ENCODE measurements around the gene KLRK1.
"Not testable (repeated sequence)": the region's sequence is repeated elsewhere in the genome, so short reads cannot be mapped to it uniquely, and the experiment has no call there.

DNA sequence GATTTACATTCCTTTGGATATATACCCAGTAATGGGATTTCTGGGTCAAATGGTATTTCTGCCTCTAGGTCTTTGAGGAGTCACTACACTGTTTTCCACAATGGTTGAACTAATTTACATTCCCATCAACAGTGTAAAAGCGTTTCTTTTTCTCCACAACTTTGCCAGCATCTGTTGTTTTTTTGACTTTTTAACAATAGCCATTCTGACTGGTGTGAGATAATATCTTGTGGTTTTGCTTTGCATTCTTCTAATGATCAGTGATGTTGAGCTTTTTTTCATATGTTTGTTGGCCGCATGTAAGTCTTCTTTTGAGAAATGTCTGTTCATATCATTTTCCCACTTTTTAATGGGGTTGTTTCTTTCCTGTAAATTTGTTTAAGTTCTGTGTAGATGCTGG lies 48.9 kb downstream of the KLRK1 start:
- TF ChIP-seq, protein P1, sequence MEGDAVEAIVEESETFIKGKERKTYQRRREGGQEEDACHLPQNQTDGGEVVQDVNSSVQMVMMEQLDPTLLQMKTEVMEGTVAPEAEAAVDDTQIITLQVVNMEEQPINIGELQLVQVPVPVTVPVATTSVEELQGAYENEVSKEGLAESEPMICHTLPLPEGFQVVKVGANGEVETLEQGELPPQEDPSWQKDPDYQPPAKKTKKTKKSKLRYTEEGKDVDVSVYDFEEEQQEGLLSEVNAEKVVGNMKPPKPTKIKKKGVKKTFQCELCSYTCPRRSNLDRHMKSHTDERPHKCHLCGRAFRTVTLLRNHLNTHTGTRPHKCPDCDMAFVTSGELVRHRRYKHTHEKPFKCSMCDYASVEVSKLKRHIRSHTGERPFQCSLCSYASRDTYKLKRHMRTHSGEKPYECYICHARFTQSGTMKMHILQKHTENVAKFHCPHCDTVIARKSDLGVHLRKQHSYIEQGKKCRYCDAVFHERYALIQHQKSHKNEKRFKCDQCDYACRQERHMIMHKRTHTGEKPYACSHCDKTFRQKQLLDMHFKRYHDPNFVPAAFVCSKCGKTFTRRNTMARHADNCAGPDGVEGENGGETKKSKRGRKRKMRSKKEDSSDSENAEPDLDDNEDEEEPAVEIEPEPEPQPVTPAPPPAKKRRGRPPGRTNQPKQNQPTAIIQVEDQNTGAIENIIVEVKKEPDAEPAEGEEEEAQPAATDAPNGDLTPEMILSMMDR (IDR thresholded peaks at IDR 0.05 in 2 of 3, conservative IDR thresholded peaks at IDR 0.05 in 1 of 3; ENCODE audit: borderline replicate concordance in 1 of 3, insufficient read depth in 1 of 3, low read depth in 2 of 3, low read length in 2 of 3) = not testable (repeated sequence)
- TF ChIP-seq POLR2A (IDR thresholded peaks at IDR 0.05; ENCODE audit: borderline replicate concordance, extremely low read depth, insufficient read depth, insufficient read length); POLR2AphosphoS5 (IDR thresholded peaks at IDR 0.05; ENCODE audit: low read depth, low read length); SP1 (IDR thresholded peaks at IDR 0.05; ENCODE audit: low read depth); EZH2phosphoT487 (IDR thresholded peaks at IDR 0.05; ENCODE audit: borderline replicate concordance); YY1 (IDR thresholded peaks at IDR 0.05; ENCODE audit: extremely low read depth, insufficient replicate concordance, low read depth, low read length); CEBPB (IDR thresholded peaks at IDR 0.05; ENCODE audit: low read depth); ZNF274 (IDR thresholded peaks at IDR 0.05; ENCODE audit: low read depth, low read length); EZH2 (IDR thresholded peaks at IDR 0.05): not testable (repeated sequence)
- TF ChIP-seq, protein P2, sequence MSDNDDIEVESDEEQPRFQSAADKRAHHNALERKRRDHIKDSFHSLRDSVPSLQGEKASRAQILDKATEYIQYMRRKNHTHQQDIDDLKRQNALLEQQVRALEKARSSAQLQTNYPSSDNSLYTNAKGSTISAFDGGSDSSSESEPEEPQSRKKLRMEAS (IDR thresholded peaks at IDR 0.05) = not testable (repeated sequence)
- TF ChIP-seq, protein P3, sequence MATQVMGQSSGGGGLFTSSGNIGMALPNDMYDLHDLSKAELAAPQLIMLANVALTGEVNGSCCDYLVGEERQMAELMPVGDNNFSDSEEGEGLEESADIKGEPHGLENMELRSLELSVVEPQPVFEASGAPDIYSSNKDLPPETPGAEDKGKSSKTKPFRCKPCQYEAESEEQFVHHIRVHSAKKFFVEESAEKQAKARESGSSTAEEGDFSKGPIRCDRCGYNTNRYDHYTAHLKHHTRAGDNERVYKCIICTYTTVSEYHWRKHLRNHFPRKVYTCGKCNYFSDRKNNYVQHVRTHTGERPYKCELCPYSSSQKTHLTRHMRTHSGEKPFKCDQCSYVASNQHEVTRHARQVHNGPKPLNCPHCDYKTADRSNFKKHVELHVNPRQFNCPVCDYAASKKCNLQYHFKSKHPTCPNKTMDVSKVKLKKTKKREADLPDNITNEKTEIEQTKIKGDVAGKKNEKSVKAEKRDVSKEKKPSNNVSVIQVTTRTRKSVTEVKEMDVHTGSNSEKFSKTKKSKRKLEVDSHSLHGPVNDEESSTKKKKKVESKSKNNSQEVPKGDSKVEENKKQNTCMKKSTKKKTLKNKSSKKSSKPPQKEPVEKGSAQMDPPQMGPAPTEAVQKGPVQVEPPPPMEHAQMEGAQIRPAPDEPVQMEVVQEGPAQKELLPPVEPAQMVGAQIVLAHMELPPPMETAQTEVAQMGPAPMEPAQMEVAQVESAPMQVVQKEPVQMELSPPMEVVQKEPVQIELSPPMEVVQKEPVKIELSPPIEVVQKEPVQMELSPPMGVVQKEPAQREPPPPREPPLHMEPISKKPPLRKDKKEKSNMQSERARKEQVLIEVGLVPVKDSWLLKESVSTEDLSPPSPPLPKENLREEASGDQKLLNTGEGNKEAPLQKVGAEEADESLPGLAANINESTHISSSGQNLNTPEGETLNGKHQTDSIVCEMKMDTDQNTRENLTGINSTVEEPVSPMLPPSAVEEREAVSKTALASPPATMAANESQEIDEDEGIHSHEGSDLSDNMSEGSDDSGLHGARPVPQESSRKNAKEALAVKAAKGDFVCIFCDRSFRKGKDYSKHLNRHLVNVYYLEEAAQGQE (IDR thresholded peaks at IDR 0.05; ENCODE audit: low read depth) = not testable (repeated sequence)

All from HCT116 (cell line).